HUES64 (cell line): Measurements from ENCODE around the gene ADGRG1.

ENCODE experiments used
- H3K27ac ChIP-seq: 2 replicates; pipeline ENCODE4 v1.7.0; 2013; ENCODE audit warnings: low read depth, low read length, inconsistent platforms
- H3K27me3 ChIP-seq: 2 replicates; pipeline ENCODE4 v1.6.1; 2013; ENCODE audit warnings: mild to moderate bottlenecking, low read length; ENCODE audit not compliant: insufficient read depth
- H3K36me3 ChIP-seq: 2 replicates; pipeline ENCODE4 v1.6.1; 2013; ENCODE audit warnings: mild to moderate bottlenecking, low read length; ENCODE audit not compliant: insufficient read depth
- H3K4me1 ChIP-seq: 2 replicates; pipeline ENCODE4 v1.6.1; 2013; ENCODE audit warnings: mild to moderate bottlenecking, low read length, moderate library complexity; ENCODE audit not compliant: insufficient read depth
- H3K4me3 ChIP-seq: 2 replicates; pipeline ENCODE4 v1.5.1; 2013; ENCODE audit warnings: mild to moderate bottlenecking, low read length, moderate library complexity
- H3K9ac ChIP-seq: 2 replicates; pipeline ENCODE4 v1.6.1; 2013; ENCODE audit warnings: mild to moderate bottlenecking, low read depth, low read length
- H3K9me3 ChIP-seq: 2 replicates; pipeline ENCODE4 v1.6.1; 2013; ENCODE audit warnings: low read depth, low read length; ENCODE audit not compliant: insufficient read depth
- WGBS: fragments of 150-250, 120-280 bp; methylation state at CpG from one replicate; pipeline ENCODE4 v1.1.7; 2013; ENCODE audit warnings: missing lambda C conversion rate; 5-methylcytosine and 5-hydroxymethylcytosine counted together

Gene ADGRG1

GRCh38 chr16:57694725-57695679 is 66.6 kb downstream of the ADGRG1 start, which contains the start of gene DRC7:
Gene DRC7, plus strand, starts transcription at chr16:57694806. Its CDS starts 3,144 bp downstream, at chr16:57697950.
- Histone ChIP-seq H3K4me1 (no peaks in the 10 kb centered on the region), H3K9ac (no peak within 1 kb of the TSS), H3K27me3 (no peaks in the 10 kb centered on the region), H3K4me3 (peak within 1 kb of the TSS; percentile 27), H3K36me3 (no peaks in the 10 kb centered on the region), H3K9me3 (no peaks in the 10 kb centered on the region), H3K27ac (no peak within 1 kb of the TSS)
- 50% methylated on average over 8 of the region's 8 CpGs for WGBS

GRCh38 chr16:57695680-57696069 is 67.2 kb downstream of the ADGRG1 start:
- WGBS: 91% methylated on average over 5 of the region's 5 CpGs
- Histone ChIP-seq H3K9ac (no peak overlapping the region), H3K4me1 (no peaks in the 10 kb centered on the region), H3K9me3 (no peaks in the 10 kb centered on the region), H3K27ac (no peak overlapping the region), H3K36me3 (no peaks in the 10 kb centered on the region), H3K4me3 (no peak overlapping the region), H3K27me3 (no peaks in the 10 kb centered on the region)

- Histone ChIP-seq H3K36me3 (no peaks in the 10 kb centered on the region), H3K4me3 (no peak overlapping the region), H3K9me3 (no peaks in the 10 kb centered on the region), H3K27ac (no peak overlapping the region), H3K4me1 (no peaks in the 10 kb centered on the region), H3K27me3 (no peaks in the 10 kb centered on the region), H3K9ac (no peak overlapping the region)
- WGBS: 93% methylated on average over 7 of the region's 7 CpGs
These were observed 67.8 kb downstream of the ADGRG1 start for GRCh38 chr16:57696240-57696639.

- Histone ChIP-seq H3K9ac (no peak overlapping the region), H3K36me3 (no peaks in the 10 kb centered on the region), H3K4me3 (no peak overlapping the region), H3K4me1 (no peaks in the 10 kb centered on the region), H3K9me3 (no peaks in the 10 kb centered on the region), H3K27me3 (no peaks in the 10 kb centered on the region), H3K27ac (no peak overlapping the region)
- WGBS: 92% methylated on average over 16 of the region's 17 CpGs
These were observed 69.6 kb downstream of the ADGRG1 start for GRCh38 chr16:57697896-57698537.

- Histone ChIP-seq H3K9me3 (no peaks in the 10 kb centered on the region), H3K27me3 (no peaks in the 10 kb centered on the region), H3K9ac (no peak overlapping the region), H3K4me3 (no peak overlapping the region), H3K27ac (no peak overlapping the region), H3K36me3 (no peaks in the 10 kb centered on the region), H3K4me1 (no peaks in the 10 kb centered on the region)
- WGBS: 93% methylated on average over 16 of the region's 16 CpGs
These were observed 70.5 kb downstream of the ADGRG1 start for GRCh38 chr16:57698812-57699405.

GRCh38 chr16:57699481-57699880 is 71.1 kb downstream of the ADGRG1 start:
- H3K9ac ChIP-seq: no peak overlapping the region
- H3K27ac ChIP-seq: no peak overlapping the region
- no peaks in the 10 kb centered on the region for H3K36me3 ChIP-seq
- 96% methylated on average over 3 of the region's 3 CpGs for WGBS
- no peaks in the 10 kb centered on the region for H3K9me3 ChIP-seq
- H3K4me3 ChIP-seq: no peak overlapping the region
- H3K4me1 ChIP-seq: no peaks in the 10 kb centered on the region
- H3K27me3 ChIP-seq: no peaks in the 10 kb centered on the region

- Histone ChIP-seq H3K9me3 (no peaks in the 10 kb centered on the region), H3K9ac (no peak overlapping the region), H3K4me3 (no peak overlapping the region), H3K27me3 (no peaks in the 10 kb centered on the region; the same call in 1 of the 2 replicates), H3K27ac (no peak overlapping the region), H3K4me1 (no peaks in the 10 kb centered on the region), H3K36me3 (no peaks in the 10 kb centered on the region)
- WGBS: 92% methylated on average over 7 of the region's 7 CpGs
These were observed 71.5 kb downstream of the ADGRG1 start for GRCh38 chr16:57699899-57700298.

GRCh38 chr16:57700781-57701551 is 72.5 kb downstream of the ADGRG1 start:
- 81% methylated on average over 10 of the region's 10 CpGs for WGBS

GRCh38 chr16:57701759-57702371 is 73.4 kb downstream of the ADGRG1 start:
- H3K27me3 ChIP-seq: no peaks in the 10 kb centered on the region; the same call in 1 of the 2 replicates
- 94% methylated on average over 23 of the region's 23 CpGs for WGBS
- H3K9me3 ChIP-seq: no peaks in the 10 kb centered on the region
- H3K4me3 ChIP-seq: no peak overlapping the region
- H3K9ac ChIP-seq: no peak overlapping the region
- no peak overlapping the region for H3K27ac ChIP-seq
- H3K4me1 ChIP-seq: no peaks in the 10 kb centered on the region
- no peaks in the 10 kb centered on the region for H3K36me3 ChIP-seq

More at GRCh38 chr16:57700781-57701551, 72.5 kb downstream of the ADGRG1 start:
- H3K36me3 ChIP-seq: no peaks in the 10 kb centered on the region
- H3K27ac ChIP-seq: no peak overlapping the region
- no peaks in the 10 kb centered on the region; the same call in 1 of the 2 replicates for H3K27me3 ChIP-seq
- no peak overlapping the region for H3K9ac ChIP-seq
- H3K4me1 ChIP-seq: no peaks in the 10 kb centered on the region
- H3K9me3 ChIP-seq: no peaks in the 10 kb centered on the region
- H3K4me3 ChIP-seq: no peak overlapping the region

GRCh38 chr16:57703416-57704010 is 75.1 kb downstream of the ADGRG1 start:
- Histone ChIP-seq H3K36me3 (no peaks in the 10 kb centered on the region), H3K9me3 (no peaks in the 10 kb centered on the region), H3K9ac (no peak overlapping the region), H3K4me3 (no peak overlapping the region), H3K27ac (no peak overlapping the region), H3K4me1 (no peaks in the 10 kb centered on the region), H3K27me3 (no peaks in the 10 kb centered on the region; the same call in 1 of the 2 replicates)
- WGBS: 94% methylated on average over 11 of the region's 11 CpGs
